ENCODE data around the gene TSPAN4. TPM values are rescaled to one million over a fixed set of nuclear protein-coding genes. Genes with fewer than 3 reads are reported as not detected.

The TSPAN4 gene
- total and polyA plus RNA-seq, 9 of the 15 experiments (the other 6 are each of a cell fraction or from before 2014, with no cell fraction given), result 0.07 to 31.0 (median 15.7) TPM

DNA sequence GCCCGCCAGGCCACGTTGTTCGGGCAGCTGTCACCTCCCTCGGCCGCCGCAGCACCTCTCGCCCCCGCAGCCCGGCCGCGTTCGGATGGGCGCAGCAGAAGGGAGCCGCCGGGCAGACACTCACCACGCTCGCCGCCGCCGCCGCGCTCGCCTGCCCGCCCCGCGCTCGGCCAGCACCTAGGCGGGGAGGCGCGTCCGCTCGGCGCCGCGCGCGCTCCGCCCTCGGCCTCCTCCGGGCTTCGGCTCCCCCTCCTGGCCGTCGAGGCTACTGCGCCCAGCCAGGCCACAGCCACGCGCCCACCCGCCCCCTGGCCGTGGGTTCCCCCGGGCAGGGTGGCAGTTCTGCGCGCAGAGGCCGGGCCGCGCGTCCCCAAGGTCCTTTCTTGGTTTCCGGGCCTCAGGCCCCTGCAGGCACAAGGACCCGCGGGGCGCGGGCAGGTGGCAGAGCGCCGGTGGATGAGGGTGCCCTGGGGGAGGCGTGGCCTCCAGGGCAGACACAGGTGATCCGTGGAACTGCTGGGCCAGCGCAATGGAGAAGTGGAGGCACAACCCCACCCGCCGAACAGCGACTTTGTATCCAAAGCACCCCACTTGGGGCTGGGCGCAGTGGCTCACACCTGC is 44.4 kb upstream of the TSPAN4 start, which contains the start of gene SLC25A22 (continued):
- TF ChIP-seq, protein P1, sequence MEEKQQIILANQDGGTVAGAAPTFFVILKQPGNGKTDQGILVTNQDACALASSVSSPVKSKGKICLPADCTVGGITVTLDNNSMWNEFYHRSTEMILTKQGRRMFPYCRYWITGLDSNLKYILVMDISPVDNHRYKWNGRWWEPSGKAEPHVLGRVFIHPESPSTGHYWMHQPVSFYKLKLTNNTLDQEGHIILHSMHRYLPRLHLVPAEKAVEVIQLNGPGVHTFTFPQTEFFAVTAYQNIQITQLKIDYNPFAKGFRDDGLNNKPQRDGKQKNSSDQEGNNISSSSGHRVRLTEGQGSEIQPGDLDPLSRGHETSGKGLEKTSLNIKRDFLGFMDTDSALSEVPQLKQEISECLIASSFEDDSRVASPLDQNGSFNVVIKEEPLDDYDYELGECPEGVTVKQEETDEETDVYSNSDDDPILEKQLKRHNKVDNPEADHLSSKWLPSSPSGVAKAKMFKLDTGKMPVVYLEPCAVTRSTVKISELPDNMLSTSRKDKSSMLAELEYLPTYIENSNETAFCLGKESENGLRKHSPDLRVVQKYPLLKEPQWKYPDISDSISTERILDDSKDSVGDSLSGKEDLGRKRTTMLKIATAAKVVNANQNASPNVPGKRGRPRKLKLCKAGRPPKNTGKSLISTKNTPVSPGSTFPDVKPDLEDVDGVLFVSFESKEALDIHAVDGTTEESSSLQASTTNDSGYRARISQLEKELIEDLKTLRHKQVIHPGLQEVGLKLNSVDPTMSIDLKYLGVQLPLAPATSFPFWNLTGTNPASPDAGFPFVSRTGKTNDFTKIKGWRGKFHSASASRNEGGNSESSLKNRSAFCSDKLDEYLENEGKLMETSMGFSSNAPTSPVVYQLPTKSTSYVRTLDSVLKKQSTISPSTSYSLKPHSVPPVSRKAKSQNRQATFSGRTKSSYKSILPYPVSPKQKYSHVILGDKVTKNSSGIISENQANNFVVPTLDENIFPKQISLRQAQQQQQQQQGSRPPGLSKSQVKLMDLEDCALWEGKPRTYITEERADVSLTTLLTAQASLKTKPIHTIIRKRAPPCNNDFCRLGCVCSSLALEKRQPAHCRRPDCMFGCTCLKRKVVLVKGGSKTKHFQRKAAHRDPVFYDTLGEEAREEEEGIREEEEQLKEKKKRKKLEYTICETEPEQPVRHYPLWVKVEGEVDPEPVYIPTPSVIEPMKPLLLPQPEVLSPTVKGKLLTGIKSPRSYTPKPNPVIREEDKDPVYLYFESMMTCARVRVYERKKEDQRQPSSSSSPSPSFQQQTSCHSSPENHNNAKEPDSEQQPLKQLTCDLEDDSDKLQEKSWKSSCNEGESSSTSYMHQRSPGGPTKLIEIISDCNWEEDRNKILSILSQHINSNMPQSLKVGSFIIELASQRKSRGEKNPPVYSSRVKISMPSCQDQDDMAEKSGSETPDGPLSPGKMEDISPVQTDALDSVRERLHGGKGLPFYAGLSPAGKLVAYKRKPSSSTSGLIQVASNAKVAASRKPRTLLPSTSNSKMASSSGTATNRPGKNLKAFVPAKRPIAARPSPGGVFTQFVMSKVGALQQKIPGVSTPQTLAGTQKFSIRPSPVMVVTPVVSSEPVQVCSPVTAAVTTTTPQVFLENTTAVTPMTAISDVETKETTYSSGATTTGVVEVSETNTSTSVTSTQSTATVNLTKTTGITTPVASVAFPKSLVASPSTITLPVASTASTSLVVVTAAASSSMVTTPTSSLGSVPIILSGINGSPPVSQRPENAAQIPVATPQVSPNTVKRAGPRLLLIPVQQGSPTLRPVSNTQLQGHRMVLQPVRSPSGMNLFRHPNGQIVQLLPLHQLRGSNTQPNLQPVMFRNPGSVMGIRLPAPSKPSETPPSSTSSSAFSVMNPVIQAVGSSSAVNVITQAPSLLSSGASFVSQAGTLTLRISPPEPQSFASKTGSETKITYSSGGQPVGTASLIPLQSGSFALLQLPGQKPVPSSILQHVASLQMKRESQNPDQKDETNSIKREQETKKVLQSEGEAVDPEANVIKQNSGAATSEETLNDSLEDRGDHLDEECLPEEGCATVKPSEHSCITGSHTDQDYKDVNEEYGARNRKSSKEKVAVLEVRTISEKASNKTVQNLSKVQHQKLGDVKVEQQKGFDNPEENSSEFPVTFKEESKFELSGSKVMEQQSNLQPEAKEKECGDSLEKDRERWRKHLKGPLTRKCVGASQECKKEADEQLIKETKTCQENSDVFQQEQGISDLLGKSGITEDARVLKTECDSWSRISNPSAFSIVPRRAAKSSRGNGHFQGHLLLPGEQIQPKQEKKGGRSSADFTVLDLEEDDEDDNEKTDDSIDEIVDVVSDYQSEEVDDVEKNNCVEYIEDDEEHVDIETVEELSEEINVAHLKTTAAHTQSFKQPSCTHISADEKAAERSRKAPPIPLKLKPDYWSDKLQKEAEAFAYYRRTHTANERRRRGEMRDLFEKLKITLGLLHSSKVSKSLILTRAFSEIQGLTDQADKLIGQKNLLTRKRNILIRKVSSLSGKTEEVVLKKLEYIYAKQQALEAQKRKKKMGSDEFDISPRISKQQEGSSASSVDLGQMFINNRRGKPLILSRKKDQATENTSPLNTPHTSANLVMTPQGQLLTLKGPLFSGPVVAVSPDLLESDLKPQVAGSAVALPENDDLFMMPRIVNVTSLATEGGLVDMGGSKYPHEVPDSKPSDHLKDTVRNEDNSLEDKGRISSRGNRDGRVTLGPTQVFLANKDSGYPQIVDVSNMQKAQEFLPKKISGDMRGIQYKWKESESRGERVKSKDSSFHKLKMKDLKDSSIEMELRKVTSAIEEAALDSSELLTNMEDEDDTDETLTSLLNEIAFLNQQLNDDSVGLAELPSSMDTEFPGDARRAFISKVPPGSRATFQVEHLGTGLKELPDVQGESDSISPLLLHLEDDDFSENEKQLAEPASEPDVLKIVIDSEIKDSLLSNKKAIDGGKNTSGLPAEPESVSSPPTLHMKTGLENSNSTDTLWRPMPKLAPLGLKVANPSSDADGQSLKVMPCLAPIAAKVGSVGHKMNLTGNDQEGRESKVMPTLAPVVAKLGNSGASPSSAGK (IDR thresholded peaks at IDR 0.05), result no peak
- TF ChIP-seq, protein P2, sequence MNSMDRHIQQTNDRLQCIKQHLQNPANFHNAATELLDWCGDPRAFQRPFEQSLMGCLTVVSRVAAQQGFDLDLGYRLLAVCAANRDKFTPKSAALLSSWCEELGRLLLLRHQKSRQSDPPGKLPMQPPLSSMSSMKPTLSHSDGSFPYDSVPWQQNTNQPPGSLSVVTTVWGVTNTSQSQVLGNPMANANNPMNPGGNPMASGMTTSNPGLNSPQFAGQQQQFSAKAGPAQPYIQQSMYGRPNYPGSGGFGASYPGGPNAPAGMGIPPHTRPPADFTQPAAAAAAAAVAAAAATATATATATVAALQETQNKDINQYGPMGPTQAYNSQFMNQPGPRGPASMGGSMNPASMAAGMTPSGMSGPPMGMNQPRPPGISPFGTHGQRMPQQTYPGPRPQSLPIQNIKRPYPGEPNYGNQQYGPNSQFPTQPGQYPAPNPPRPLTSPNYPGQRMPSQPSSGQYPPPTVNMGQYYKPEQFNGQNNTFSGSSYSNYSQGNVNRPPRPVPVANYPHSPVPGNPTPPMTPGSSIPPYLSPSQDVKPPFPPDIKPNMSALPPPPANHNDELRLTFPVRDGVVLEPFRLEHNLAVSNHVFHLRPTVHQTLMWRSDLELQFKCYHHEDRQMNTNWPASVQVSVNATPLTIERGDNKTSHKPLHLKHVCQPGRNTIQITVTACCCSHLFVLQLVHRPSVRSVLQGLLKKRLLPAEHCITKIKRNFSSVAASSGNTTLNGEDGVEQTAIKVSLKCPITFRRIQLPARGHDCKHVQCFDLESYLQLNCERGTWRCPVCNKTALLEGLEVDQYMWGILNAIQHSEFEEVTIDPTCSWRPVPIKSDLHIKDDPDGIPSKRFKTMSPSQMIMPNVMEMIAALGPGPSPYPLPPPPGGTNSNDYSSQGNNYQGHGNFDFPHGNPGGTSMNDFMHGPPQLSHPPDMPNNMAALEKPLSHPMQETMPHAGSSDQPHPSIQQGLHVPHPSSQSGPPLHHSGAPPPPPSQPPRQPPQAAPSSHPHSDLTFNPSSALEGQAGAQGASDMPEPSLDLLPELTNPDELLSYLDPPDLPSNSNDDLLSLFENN (IDR thresholded peaks at IDR 0.05; ENCODE audit: low read depth in 2 of 2, low read length in 2 of 2), result no peak; a peak in 1 of 4 replicates
- TF ChIP-seq ESRRA (IDR thresholded peaks at IDR 0.05; ENCODE audit: borderline replicate concordance, low read depth) (no peak), IRF2 (CRISPR knock-in tag; IDR thresholded peaks at IDR 0.05) (no peak), ZNF347 (CRISPR knock-in tag; IDR thresholded peaks at IDR 0.05; ENCODE audit: low read depth) (no peak)

All from K562 (cell line).